Left forelimb (tissue), 1 donor: ENCODE measurements around the gene SNAPC2.

Experiments used
- DNase-seq: peaks from one replicate; pipeline ENCODE4 v3.0.0-alpha.2; 2018; ENCODE audit warnings: low spot score

SNAPC2 gene

GRCh38 chr19:7919610-7920518 lies at the start of gene SNAPC2:
Gene SNAPC2 (plus strand): TSS chr19:7920338. CDS start chr19:7920367, 29 bp downstream.
- DNase-seq, result peak; percentile 98

- peak; percentile 75 for DNase-seq
Observed at GRCh38 chr19:7870571-7871436, 49.3 kb upstream of the SNAPC2 start.

GRCh38 chr19:7871437-7872305 lies 48.5 kb upstream of the SNAPC2 start:
- DNase-seq, result peak; percentile 89

- peak; percentile 45 for DNase-seq
Observed at GRCh38 chr19:7872306-7873204, 47.6 kb upstream of the SNAPC2 start.

DNA sequence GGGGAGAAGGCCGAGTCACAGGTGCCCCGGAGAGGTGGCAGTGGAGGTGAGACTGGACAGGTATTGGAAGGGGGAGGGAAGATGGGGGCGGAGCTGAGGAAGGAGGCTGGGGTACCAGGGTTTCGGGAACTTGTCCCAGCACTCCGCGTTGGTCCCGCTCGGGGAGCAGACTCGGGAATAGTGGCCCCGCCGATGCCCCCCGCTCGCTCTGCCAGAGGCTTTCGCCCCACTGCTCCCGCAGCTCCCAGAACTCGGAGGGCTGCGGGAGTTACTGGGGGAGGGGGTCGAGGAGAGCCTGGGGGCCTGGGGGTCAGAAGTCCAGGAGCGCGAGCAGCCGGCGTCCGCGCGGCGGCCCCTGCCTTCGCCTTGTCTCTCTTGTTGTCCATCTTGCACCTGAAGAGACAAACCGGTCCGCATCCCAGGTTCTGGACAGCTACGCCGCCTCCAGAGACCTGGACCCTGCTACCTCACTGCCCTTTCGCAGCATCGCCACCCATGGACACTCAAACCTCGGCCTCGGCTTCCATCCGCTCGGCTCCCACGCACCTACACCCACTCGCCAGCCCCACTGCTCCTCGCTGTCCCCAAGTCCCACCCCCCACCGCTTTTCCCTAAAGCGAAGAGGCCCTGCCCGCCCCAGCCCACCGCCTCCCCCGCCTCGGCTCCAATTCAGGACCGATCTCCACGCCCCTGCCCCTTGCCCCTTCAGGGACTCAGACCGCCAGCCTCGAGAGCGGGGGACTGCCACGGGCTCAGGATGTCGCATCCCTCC lies 46.6 kb upstream of the SNAPC2 start:
- DNase-seq, result peak; percentile 65

GRCh38 chr19:7874076-7874896 lies 45.9 kb upstream of the SNAPC2 start, which contains the start of gene PRR36:
Gene PRR36 (minus strand): TSS chr19:7874390. CDS start chr19:7873689, 701 bp downstream.
- DNase-seq, result peak; percentile 70

- peak; percentile 60 for DNase-seq
Observed at GRCh38 chr19:7874897-7875273, 45.3 kb upstream of the SNAPC2 start.

DNA sequence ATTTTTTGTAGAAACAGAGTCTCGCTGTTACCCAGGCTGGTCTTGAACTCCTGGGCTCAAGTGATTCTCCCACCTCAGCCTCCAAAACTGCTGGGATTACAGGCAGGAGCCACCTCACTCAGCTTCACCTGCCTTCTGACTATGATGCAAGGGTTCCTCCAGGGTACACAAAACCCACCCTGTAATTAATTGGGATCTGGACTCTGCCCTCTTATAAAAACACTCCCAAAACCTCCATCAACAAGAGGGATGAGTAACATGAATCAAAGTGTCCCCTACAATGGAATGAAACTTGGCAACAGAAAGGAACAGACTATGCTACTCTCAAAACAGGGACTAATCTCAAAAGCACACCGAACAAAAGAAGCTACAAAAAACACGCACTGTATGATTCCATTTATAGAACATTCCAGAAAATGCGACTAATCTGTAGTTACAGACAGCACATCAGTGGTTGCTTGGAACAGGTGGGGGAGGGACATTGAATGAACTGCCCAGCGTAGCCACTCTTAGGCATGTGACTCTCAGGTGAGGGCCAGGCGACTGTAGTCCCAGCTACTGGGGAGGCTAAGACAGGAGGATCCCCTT lies 42.8 kb upstream of the SNAPC2 start:
- no peak for DNase-seq

DNA sequence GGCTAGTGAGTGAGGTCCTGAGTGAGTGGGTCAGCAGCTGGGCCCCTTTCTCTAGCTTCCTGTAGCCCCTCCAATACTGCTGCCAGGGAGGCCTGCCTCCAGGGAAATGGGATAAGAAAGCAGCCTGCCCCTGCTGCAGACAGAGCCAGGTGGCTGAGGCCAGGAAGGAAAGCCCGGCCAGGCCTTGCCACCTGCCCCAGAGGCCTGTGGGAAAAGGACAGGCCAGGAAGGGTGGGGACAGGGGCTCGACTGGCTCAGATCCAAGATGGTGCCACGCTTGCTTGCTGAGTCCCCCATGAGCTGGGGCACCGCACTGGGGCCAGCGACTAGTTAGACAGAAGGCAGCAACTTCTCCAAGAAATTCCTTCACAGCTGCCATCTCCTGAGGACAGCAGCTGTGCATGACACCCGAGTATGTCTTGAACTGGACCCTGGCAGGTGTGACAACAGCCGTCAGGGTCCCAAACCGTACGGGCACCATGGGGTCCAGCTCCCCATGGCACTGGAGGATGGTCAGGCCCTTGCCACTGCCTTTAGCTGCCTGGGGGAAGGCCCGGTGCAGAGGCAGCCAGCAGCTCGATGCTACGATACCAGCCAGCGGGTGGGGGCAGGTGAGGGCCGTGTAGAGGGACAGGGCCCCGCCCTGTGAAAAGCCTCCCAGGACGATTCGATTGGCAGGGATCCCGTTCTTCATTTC lies 40.9 kb upstream of the SNAPC2 start:
- DNase-seq, result no peak

DNA sequence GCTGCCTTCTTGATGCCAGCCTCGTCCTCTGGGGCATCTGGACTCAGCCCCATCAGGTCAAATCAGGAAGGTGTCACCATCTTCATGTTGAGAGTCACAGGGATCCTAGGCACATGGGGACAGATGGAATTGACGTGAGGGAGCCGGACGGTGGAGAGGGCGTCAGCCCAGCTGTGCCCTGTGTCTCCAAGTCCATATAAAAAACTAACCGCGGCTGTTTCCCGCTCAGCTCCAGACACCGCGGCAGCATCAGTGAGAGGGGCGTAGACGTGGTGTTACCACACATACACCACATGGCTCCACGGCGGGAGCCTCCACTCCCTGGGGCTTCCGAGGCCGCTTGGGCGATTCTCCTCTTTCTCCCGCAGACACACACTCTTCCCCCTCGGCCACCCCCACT lies 40.3 kb upstream of the SNAPC2 start:
- DNase-seq, result no peak

DNA sequence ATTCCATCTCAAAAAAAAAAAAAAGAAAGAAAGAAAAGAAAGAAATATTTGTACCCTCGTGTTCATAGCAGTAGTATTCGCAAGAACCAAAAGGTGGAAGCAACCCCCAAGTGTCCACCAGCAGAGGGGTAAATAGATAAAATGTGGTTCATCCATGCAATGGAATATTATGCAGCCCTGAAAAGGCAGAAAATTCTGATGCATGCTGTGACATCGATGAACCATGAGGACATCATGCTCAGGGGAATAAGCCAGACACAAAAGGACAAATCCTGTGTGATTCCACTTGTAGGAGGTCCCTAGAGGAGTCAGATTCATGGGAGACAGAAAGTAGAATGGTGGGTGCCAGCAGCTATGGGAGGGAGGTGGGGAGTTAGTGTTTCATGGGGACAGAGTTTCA lies 38.2 kb upstream of the SNAPC2 start:
- no peak for DNase-seq

GRCh38 chr19:7883105-7883504 lies 37.0 kb upstream of the SNAPC2 start:
- DNase-seq, result no peak

- no peak for DNase-seq
Observed at GRCh38 chr19:7883796-7884570, 36.2 kb upstream of the SNAPC2 start.

- no peak for DNase-seq
Observed at GRCh38 chr19:7885818-7886217, 34.3 kb upstream of the SNAPC2 start.

- DNase-seq, result no peak
Observed at GRCh38 chr19:7887408-7888144, 32.6 kb upstream of the SNAPC2 start.

- DNase-seq, result no peak
Observed at GRCh38 chr19:7888145-7888825, 31.9 kb upstream of the SNAPC2 start, which contains the start of gene LRRC8E. Gene LRRC8E (plus strand): TSS chr19:7888510. CDS start chr19:7895604, 7,094 bp downstream.
